ENCODE data around the gene SCML2.
"Not testable (repeated sequence)": the region's sequence is repeated elsewhere in the genome, so short reads cannot be mapped to it uniquely, and the experiment has no call there.

The SCML2 gene

DNA sequence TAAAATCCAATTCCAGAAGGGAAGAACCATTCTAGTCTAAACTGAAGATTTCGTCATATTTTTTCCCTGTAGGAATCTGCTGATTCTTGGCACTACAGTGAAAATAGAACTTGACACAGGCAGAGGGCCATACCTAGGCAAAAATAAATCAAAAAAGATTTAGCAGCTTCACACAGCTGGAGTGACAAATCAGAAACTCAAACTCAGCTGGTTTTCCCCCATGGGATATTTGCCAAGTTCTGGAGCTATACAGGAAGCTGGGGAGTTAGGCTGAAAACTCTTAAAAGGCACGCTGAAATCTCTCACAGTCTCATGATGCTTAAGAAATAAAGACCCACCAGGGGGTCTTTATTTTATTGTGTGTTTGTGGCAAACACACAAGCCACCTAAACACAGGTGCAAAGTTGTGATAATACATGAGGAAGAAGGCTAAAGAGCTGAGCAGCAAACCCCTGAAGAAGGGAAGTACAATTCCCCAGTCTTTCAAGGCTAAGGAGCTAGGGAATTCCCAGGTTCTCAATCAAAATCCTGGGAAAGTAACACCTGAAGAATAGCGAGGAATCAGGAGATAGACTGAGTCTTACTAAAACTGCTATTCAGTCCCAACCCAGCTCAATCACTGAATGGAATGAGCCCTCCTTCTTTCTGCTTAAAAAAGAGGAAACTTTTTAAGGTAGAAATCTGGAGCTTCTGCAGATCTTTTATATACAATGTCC is 101.7 kb downstream of the SCML2 start:
- no peaks in the 10 kb centered on the region for H3K4me1 ChIP-seq (ENCODE audit: control insufficient read depth, insufficient read depth, low read length)
- H3K27me3 ChIP-seq (ENCODE audit: control insufficient read depth, insufficient read depth, low read length), result no peaks in the 10 kb centered on the region
- no peak overlapping the region for H3K9ac ChIP-seq (ENCODE audit: low read length)
- H3K36me3 ChIP-seq (ENCODE audit: control insufficient read depth, insufficient read depth, low read length), result no peaks in the 10 kb centered on the region
- no peaks in the 10 kb centered on the region for H3K9me3 ChIP-seq (ENCODE audit: control insufficient read depth, low read length)
- H3K4me3 ChIP-seq (ENCODE audit: low read length), result no peak overlapping the region

DNA sequence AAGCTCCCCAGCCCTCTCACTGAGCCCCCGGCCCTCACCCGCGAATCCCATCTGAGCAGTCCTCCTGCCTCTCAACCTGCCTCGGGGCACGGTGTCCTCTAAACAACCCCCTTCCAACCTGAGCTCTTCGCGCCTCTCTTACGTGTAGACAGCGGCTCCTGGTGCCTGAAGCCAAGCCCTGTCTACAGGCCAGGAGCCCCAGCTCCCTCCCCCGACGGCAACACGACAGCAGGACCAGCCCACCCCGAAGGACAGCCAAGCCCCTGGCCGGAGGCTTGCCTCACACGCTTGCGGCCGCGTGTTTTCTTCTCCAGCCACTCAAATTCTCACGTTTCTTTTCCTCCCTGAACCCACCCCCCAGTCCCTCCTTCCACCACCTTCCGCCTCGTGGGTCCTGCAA is 124.8 kb downstream of the SCML2 start:
- H3K36me3 ChIP-seq (ENCODE audit: control insufficient read depth, insufficient read depth, low read length); H3K9ac ChIP-seq (ENCODE audit: low read length); H3K4me3 ChIP-seq (ENCODE audit: low read length); H3K4me1 ChIP-seq (ENCODE audit: control insufficient read depth, insufficient read depth, low read length); H3K27me3 ChIP-seq (ENCODE audit: control insufficient read depth, insufficient read depth, low read length); H3K9me3 ChIP-seq (ENCODE audit: control insufficient read depth, low read length): not testable (repeated sequence)

DNA sequence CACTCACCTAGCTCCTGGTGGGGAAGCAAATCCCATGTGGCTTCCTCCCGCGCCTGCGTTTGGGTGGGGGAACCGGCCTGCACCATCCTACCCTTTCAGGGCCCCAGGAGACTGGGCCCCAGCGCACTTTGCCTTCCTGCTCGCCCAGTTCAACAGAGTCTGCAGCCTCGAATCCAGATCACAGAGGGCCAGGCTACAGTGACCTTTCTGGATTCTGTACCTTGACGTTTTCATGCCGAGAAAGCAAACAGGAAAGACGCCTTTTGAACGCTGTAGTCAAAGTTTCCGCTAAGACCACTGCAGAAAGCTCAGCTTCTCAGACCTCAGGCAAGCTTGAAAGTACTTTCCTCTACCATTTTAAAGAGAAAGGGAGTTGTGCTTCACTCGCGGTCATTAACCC is 126.4 kb downstream of the SCML2 start:
- H3K4me1 ChIP-seq (ENCODE audit: control insufficient read depth, insufficient read depth, low read length), result no peaks in the 10 kb centered on the region
- no peaks in the 10 kb centered on the region for H3K9me3 ChIP-seq (ENCODE audit: control insufficient read depth, low read length)
- no peak overlapping the region for H3K9ac ChIP-seq (ENCODE audit: low read length)
- H3K27me3 ChIP-seq (ENCODE audit: control insufficient read depth, insufficient read depth, low read length), result no peaks in the 10 kb centered on the region
- H3K36me3 ChIP-seq (ENCODE audit: control insufficient read depth, insufficient read depth, low read length), result no peaks in the 10 kb centered on the region
- H3K4me3 ChIP-seq (ENCODE audit: low read length), result no peak overlapping the region

DNA sequence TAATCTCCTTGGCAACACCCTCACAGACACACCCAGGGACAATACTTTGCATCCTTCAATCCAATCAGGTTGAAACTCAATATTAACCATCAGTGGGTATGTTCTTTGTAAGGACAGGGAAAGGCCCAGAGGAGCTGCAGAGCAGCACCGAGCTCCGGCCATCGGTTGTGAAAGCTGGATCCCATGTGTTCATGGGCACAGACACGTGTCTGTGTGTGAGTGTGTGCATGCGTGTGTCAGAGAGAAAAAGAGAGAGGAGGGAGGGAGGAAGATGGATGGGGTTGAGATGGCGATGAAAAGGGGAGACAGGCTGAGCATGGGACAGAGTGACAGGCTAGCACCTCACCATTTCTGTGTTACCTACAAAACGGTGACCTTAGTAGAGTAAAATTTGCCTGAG is 127.0 kb downstream of the SCML2 start:
- H3K27me3 ChIP-seq (ENCODE audit: control insufficient read depth, insufficient read depth, low read length), result no peaks in the 10 kb centered on the region
- no peak overlapping the region for H3K4me3 ChIP-seq (ENCODE audit: low read length)
- H3K4me1 ChIP-seq (ENCODE audit: control insufficient read depth, insufficient read depth, low read length), result no peaks in the 10 kb centered on the region
- no peaks in the 10 kb centered on the region for H3K9me3 ChIP-seq (ENCODE audit: control insufficient read depth, low read length)
- no peaks in the 10 kb centered on the region for H3K36me3 ChIP-seq (ENCODE audit: control insufficient read depth, insufficient read depth, low read length)
- H3K9ac ChIP-seq (ENCODE audit: low read length), result no peak overlapping the region

DNA sequence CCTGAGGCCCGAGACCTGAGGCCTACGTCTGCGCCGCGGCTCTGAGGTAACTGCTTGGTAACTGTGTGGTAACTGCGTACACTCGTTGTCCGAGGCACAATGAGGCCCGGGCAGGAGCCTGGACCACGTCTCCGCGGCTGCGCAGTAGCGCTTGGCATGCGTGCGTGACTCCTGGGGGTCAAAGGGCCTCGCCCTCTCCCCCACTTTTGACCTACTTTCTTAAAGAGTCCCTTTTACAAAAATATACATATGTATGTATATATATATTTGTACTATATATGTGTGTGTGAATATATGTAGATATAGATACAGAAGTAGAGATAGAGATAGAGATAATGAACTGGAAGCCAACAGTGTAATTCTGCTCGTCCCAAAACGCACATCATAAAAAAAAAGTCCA is 133.7 kb downstream of the SCML2 start, which contains the start of gene BEND2:
BEND2 (minus strand) TSS at position 101 of the 400 bp plus-strand sequence. CDS start 136 bp downstream, outside the sequence.
- Histone ChIP-seq H3K9ac (ENCODE audit: low read length) (no peak within 1 kb of the TSS), H3K4me3 (ENCODE audit: low read length) (no peak within 1 kb of the TSS), H3K9me3 (ENCODE audit: control insufficient read depth, low read length) (no peaks in the 10 kb centered on the region), H3K4me1 (ENCODE audit: control insufficient read depth, insufficient read depth, low read length) (no peaks in the 10 kb centered on the region), H3K27me3 (ENCODE audit: control insufficient read depth, insufficient read depth, low read length) (no peaks in the 10 kb centered on the region), H3K36me3 (ENCODE audit: control insufficient read depth, insufficient read depth, low read length) (no peaks in the 10 kb centered on the region)

DNA sequence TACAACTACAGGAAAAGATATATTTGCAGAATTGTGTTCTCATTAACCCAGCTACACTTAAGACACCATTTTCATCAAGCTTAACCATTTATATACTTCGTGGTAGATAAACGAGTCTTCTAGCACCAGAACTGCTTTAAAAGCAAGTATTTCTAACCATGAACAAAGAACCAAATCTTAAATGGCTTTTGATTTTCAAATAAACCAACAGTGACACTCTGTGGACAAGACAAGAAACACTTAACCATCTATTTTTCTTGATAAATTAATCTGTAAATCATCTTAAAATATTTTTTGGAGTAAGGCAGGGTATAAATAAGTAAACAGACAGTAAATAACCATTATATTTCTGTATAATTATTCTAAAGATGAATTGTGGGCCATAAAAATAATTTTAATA is 144.0 kb downstream of the SCML2 start:
- no peaks in the 10 kb centered on the region for H3K27me3 ChIP-seq (ENCODE audit: control insufficient read depth, insufficient read depth, low read length)
- no peak overlapping the region for H3K4me3 ChIP-seq (ENCODE audit: low read length)
- no peak overlapping the region for H3K9ac ChIP-seq (ENCODE audit: low read length)
- no peaks in the 10 kb centered on the region for H3K4me1 ChIP-seq (ENCODE audit: control insufficient read depth, insufficient read depth, low read length)
- H3K36me3 ChIP-seq (ENCODE audit: control insufficient read depth, insufficient read depth, low read length), result no peaks in the 10 kb centered on the region
- H3K9me3 ChIP-seq (ENCODE audit: control insufficient read depth, low read length), result no peaks in the 10 kb centered on the region

DNA sequence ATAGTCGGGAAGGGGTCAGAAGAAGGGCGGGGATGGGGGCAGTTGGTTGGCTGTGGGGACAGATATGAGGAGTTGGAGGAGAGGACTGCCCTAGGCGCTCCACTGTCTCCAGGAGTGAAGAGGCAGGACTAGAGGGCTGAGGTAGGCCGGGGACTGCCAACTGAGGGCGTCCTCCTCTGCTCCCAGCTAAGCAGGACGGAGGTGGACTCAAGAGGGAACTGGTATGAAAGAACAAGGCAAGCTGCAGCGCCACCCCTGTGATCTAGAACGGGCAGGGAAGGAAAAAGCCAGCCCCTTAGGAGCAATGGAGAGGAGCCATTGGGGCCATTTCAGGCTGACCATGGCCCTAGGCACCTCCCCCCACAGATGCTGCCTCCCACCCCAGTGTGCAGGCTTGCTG is 147.8 kb downstream of the SCML2 start:
- no peaks in the 10 kb centered on the region for H3K27me3 ChIP-seq (ENCODE audit: control insufficient read depth, insufficient read depth, low read length)
- H3K4me3 ChIP-seq (ENCODE audit: low read length), result no peak overlapping the region
- no peaks in the 10 kb centered on the region for H3K36me3 ChIP-seq (ENCODE audit: control insufficient read depth, insufficient read depth, low read length)
- no peaks in the 10 kb centered on the region for H3K4me1 ChIP-seq (ENCODE audit: control insufficient read depth, insufficient read depth, low read length)
- H3K9me3 ChIP-seq (ENCODE audit: control insufficient read depth, low read length), result no peaks in the 10 kb centered on the region
- H3K9ac ChIP-seq (ENCODE audit: low read length), result no peak overlapping the region

DNA sequence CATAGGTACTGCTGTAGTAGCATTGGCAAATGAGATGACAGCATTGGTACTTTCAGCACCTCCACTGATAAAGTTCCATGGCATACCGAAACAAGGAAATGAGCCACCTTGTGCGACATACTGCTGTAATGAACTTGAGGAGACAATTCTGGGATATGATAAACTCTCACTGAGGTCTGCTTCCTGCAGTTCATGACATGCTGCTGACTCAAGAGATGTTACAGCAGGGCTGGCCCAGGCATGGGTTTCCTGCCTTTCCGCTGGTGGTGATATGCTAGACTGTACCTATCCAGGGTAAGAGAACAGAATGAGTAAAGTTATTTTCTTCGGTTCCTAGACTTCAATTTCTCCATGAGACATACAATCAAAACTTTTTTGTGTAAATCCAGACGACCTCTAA is 150.9 kb downstream of the SCML2 start:
- Histone ChIP-seq H3K36me3 (ENCODE audit: control insufficient read depth, insufficient read depth, low read length) (no peaks in the 10 kb centered on the region), H3K9me3 (ENCODE audit: control insufficient read depth, low read length) (no peaks in the 10 kb centered on the region), H3K4me3 (ENCODE audit: low read length) (no peak overlapping the region), H3K4me1 (ENCODE audit: control insufficient read depth, insufficient read depth, low read length) (no peaks in the 10 kb centered on the region), H3K9ac (ENCODE audit: low read length) (no peak overlapping the region), H3K27me3 (ENCODE audit: control insufficient read depth, insufficient read depth, low read length) (no peaks in the 10 kb centered on the region)

DNA sequence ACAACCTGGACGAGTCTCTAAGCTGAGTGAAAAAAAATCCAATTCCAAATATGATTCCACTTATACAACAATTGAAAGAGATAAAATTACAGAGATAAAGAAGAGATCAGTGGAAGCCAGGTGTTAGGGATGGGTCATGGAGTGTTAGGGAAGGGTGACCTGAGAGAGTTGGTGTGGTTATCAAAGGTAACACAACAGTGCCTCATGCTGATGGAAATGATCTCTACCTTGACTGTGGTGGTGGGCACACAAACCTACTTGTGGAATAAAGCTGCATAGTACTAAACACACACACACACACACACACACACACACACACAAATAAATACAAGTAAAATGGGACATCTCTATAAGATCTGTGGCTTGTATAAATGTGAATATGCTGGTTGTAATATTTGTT is 159.8 kb downstream of the SCML2 start:
- Histone ChIP-seq H3K27me3 (ENCODE audit: control insufficient read depth, insufficient read depth, low read length) (no peaks in the 10 kb centered on the region), H3K4me3 (ENCODE audit: low read length) (no peak overlapping the region), H3K9ac (ENCODE audit: low read length) (no peak overlapping the region), H3K9me3 (ENCODE audit: control insufficient read depth, low read length) (no peaks in the 10 kb centered on the region), H3K4me1 (ENCODE audit: control insufficient read depth, insufficient read depth, low read length) (no peaks in the 10 kb centered on the region), H3K36me3 (ENCODE audit: control insufficient read depth, insufficient read depth, low read length) (no peaks in the 10 kb centered on the region)

Measured in mucosa of stomach (tissue), 1 donor.